ENCODE data around the gene SPATA19.

SPATA19 gene

GRCh38 chr11:133818302-133818701 is 27.0 kb downstream of the SPATA19 start:
- FAIRE-seq, result no peak
- no peak for DNase-seq (ENCODE audit: low spot score)

DNA sequence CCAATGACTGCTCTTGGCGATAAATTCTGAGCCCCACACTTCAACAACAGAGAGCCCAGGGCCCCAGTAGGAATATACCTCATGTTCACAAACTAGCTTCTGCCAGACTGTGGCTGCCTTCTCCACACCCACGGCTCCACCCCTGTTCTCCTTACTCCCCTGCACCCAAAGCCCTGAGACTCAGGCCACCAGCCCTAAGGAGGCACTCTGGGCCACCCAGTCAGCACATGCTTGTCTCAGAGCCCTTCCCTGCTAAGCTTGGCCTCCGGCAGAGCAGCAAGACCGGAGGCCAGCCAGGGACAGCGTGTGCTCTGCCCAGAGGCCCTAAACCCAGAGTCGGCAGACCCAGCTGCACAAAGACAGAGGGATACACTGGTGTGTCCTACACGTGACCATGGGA is 27.9 kb downstream of the SPATA19 start:
- DNase-seq (ENCODE audit: low spot score), result no peak
- FAIRE-seq, result no peak

DNA sequence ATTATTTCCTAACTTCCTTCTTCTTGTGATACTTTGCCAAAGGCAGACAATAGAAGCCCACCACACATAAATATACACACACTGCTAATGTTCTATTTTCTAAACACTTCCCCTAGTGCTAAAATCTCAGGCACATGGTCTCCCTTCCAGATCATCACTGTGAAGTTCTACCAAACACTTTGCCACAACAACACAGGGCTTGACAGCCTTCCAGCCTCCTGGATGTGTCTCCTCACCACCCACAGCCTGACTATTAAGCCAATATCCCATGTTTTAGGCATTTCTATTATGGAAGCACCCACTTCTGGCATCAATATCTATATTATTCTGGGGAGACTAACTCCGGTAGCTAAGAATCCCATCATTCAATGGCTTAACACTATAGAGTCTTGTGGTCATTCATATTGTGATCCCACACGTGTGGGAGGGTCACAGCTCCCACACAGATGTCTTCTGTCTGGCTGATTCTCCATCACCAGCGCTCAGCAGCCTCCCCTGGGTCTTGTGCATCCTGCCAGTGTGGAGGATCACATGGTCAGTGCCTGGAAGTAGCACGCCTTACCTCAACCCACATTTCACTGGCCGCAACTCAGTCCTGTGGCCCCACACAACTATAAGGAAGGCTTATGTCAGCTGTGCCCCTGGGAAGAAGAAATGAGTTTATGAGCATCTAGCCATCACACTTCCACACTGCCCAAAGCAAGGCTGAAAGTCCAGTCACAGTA is 29.0 kb downstream of the SPATA19 start:
- FAIRE-seq, result no peak
- DNase-seq (ENCODE audit: low spot score), result no peak

DNA sequence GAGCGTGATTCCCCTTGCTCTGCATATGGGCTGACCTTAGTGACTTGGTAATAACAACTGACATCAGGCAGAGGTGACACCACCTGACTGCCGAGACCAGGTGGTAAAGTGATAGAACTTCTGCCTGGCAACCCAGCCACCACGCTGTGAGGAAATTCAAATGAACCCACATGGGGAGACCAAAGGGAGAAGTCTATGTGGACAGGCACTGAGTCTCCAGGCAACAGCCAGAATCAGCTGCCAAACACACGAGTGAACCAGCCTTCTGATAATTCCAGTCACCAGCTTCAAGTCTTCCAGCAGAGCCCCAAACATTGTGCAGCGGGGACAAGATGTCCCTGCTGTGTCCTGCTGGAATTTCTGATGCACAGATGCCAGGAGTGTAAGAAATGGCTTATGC is 29.7 kb downstream of the SPATA19 start:
- no peak for FAIRE-seq
- no peak for DNase-seq (ENCODE audit: low spot score)

DNA sequence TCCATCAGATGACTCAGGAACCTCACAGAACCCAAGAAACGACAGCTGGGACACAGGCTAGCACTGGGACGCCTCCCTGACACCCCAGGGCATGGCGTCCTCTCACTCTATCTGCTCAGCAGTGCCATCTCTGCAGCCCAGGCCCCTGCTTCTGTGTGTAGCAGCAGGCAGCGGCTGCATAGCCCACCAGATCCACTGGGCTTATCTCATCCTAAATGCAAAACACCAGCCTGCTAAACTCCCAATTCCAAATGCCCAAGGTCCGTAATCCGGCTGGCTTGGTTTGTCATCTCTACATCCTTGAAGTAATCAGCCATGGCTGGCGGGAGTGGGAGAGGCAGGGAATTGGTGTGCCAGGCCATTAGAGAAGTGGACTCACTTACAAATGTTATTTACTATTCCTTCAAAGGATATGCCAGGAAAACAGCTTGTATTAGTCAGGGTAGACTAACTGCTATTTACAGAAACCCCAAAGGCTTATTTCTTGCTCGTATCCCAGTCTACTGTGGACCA is 30.7 kb downstream of the SPATA19 start:
- DNase-seq (ENCODE audit: low spot score) (no peak), FAIRE-seq (no peak)

DNA sequence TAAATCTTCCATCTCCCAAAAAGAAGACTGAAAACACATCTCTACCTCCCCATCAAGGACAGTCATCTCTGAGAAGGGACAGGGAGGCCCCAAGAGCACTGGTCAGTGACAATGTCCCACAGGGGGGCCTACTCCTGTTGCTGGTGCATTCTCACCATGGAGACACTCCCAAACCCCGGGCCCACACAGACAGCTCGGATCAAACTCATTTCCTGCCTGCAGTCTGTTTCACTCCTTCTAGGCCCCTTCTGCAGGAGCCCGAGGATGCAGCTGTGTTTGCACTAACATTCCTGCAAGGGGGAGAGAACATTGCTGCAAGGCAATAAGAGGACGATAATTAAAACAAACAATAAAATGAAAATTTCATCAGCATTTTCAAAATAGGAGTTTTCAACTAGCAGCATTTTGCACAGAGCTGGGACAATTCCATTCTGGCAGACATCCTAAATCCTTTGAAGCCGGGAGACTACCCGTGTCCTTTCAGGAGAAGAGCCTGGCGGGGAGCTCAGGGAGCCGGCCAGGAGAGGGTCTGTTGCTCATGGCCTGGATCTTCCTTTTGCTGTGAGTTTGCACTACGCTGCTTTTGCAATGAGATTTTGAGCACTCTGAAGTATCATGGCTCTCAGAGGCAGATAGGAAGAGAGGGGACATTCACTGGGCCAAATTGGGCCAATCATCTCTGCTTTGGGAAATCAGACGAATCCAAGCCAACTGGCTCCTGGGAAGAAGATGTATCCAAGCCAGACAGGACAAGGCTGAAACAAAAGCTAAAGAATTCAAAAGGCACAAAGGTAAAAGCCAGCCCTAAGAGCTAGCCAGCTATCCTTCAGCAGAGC is 33.2 kb downstream of the SPATA19 start:
- DNase-seq (ENCODE audit: low spot score), result no peak
- no peak for FAIRE-seq

GRCh38 chr11:133810766-133811165 is 34.5 kb downstream of the SPATA19 start:
- FAIRE-seq (no peak), DNase-seq (ENCODE audit: low spot score) (no peak)

GRCh38 chr11:133809569-133810491 is 35.5 kb downstream of the SPATA19 start:
- DNase-seq (ENCODE audit: low spot score) (no peak), FAIRE-seq (no peak)

DNA sequence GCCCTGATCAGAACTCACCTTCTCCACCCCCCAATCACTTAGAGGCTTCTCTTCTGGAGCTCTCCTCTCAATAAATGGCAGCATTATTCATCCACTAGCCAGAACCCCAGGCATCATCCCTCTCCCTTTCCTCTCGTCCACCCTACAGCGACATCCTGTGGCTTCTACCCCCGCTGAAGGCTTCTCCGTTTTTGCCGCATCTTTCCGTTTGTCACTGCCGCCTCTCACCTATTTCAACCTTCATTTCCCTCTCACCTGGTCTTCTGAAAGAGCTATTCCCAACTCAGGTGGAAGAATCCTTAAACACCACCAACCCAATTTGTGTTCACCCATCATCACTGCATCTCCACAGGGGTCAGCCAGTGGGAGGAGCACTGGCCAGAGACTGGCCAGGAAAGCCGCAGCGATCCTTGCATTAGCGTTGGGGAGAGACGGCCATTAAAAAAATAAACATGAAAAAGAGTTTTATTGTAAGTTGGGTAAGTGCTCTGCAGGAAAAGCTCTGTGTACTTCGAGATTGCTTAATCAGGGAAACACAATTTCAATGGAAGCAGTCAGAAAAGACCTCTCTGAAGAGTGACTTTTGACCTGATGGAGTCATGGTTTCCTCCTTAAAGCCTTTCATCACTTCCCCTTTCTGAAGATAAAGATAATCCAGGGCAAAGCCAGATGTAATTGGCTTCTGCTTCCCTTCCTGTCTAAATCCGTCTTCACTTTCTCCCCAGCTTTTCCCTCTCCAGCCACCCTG is 36.7 kb downstream of the SPATA19 start:
- no peak for DNase-seq (ENCODE audit: low spot score)
- no peak for FAIRE-seq

- no peak for DNase-seq (ENCODE audit: low spot score)
- no peak for FAIRE-seq
Measured at GRCh38 chr11:133803026-133803425, 42.3 kb downstream of the SPATA19 start.

DNA sequence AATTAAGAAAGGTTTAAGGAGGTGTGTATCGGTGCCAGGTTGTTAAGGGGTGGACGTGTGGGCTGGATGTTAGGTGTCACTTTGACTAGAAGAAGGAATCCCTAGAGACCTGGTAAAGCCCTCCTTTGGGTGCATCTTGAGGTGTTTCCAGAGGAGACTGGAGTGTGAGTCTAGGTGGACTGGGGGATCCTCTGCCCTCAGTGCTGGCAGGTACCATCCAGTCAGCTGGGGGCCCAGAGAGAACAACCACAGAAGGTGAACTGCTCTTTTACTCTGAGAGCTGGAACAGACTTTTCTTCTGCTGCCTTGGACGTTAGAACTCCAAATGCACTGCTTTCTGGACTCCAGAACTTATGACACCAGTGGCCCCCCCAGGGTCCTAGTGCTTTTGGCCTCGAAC is 44.0 kb downstream of the SPATA19 start:
- DNase-seq (ENCODE audit: low spot score) (no peak), FAIRE-seq (no peak)

DNA sequence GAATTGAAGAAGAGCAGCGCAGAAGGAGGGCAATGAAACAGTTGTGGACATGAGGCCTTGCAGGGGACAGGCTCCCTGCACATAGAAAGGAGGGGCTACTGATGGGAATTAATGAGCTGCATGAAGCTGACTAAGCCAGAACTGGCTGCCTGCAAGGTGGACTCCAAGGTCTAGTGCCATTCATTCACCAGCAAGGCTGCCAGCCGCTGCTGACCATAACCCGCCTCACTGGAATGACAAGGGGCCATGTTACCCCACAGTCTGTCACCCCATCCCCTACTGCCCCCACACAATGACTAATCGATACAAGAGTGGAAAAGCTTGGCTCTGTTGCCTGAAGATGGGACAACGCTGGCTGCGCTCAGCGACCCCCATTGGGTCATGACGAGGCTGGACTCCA is 44.6 kb downstream of the SPATA19 start:
- DNase-seq (ENCODE audit: low spot score), result no peak
- FAIRE-seq, result no peak

DNA sequence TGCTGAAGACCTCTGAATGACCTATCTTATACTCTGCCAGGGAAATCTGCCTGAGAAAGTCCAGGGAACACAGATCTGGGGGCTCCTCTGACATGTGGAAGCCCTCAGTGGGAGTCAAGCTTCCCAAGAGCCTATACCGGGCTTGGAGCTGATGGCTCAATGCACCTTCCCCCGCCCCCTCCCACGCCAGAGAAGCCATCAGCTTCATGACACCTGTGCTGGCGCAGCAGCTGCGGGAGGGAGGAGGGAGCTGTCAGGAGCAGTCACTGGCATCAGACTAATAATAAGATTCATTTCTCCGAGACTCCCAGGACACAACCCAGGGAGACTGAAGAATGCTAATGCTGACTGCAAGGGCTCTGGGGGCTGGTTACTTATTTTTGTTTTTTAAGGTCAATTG is 47.8 kb downstream of the SPATA19 start:
- no peak for FAIRE-seq
- no peak for DNase-seq (ENCODE audit: low spot score)

DNA sequence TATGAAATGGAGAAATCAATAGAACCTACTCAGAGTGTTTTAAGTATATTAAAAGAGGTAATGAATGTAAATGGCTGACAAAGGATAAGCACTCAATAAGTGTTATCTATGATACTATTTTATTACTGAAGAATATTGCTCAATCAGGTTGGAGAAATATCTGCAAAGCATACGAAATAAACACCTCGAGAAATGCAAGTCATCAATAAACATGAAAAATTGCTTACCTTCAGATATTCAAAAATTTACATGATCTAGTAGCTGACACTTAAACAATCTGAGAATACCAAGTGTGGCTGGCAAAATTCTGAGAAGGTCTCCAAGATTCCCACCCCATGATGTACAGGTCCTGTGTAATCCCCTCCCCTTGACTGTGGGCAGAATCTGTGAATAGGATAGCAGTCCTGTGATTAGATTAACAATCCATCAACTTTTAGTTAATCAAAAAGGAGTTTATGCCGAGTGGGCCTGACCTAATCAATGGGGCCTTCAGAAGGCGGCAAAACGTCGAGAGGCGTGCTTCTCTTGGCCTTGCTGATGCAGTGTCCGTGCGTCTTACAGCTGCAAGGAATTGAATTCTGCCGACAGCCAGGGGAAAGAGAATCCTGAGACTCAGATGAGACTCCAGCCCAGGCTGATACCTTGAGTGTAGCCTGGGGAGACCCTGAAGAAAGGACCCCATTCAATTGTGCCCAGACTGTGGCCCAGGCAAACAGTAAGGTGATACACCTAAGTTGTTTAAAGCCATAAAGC is 49.1 kb downstream of the SPATA19 start:
- DNase-seq (ENCODE audit: low spot score) (no peak), FAIRE-seq (no peak)

- DNase-seq (ENCODE audit: low spot score) (no peak), FAIRE-seq (no peak)
Measured at GRCh38 chr11:133795088-133795487, 50.2 kb downstream of the SPATA19 start.

GRCh38 chr11:133794205-133794604 is 51.1 kb downstream of the SPATA19 start:
- DNase-seq (ENCODE audit: low spot score) (no peak), FAIRE-seq (no peak)

GRCh38 chr11:133793271-133794035 is 51.9 kb downstream of the SPATA19 start:
- no peak for DNase-seq (ENCODE audit: low spot score)
- FAIRE-seq, result no peak

DNA sequence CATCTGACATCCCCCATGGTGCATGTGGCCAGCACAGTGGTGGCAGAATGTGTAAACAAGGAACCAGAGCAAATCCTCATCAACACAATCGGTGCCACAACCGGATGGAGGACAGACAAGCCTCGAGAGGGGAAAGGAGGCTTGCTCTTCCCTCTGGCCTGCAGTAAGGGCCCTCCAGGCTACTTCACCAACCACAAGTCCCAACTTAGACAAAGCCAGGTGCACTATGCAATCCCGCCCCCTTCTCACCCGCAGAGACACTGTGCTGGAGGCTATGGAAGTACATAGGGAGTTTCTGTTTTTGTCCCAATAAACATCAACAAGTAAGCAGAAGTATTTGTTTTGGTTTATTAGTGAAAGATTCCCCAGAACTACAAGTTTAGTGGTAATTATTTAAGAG is 54.3 kb downstream of the SPATA19 start:
- no peak for FAIRE-seq
- no peak for DNase-seq (ENCODE audit: low spot score)

Measured in RCC 7860 (cell line).